ENCODE data around the gene INS.
"Not testable (repeated sequence)": the region's sequence is repeated elsewhere in the genome, so short reads cannot be mapped to it uniquely, and the experiment has no call there.

INS gene

DNA sequence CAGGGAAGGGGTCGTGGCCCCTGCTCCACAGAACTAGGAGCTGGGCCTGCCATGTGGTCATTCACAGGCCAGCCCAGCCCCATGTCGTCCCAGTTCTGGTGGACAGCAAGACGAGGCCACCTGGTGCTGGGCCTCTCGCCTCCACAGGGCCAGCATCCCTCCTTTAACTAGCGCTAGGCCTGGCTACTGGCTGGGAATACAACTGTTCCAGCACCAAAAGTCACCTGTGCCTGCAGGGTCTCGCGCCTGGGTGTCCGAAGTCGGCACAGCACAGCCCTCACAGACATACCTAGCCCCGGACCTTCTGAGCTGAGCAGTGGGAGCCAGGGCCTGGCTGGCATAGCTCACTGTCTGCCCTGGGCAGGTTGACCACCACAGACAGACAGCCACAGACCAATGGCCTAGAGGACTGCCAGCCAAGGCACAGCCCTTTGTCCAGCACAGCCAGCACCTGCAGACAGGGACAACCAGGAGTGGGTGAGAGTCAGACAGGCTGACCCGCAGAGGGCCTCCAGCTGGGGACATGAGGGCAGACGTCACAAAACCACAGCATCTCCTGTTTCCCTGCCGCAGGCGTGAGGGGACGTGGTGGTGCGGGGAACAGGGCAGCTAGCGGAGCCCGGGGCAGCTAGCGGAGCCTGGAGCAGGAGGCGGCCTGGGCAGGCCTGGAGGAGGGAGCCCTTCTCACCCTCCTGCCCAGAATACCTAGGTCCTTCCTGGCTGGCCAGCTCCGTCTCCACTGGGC, 37.8 kb upstream of the INS start:
- DNase-seq, result no peak

GRCh38 chr11:2197771-2198520, 36.9 kb upstream of the INS start:
- DNase-seq, result no peak

GRCh38 chr11:2196970-2197770, 36.2 kb upstream of the INS start:
- peak; percentile 71 for DNase-seq

- DNase-seq, result no peak
Observed at GRCh38 chr11:2195756-2196088, 34.7 kb upstream of the INS start.

DNA sequence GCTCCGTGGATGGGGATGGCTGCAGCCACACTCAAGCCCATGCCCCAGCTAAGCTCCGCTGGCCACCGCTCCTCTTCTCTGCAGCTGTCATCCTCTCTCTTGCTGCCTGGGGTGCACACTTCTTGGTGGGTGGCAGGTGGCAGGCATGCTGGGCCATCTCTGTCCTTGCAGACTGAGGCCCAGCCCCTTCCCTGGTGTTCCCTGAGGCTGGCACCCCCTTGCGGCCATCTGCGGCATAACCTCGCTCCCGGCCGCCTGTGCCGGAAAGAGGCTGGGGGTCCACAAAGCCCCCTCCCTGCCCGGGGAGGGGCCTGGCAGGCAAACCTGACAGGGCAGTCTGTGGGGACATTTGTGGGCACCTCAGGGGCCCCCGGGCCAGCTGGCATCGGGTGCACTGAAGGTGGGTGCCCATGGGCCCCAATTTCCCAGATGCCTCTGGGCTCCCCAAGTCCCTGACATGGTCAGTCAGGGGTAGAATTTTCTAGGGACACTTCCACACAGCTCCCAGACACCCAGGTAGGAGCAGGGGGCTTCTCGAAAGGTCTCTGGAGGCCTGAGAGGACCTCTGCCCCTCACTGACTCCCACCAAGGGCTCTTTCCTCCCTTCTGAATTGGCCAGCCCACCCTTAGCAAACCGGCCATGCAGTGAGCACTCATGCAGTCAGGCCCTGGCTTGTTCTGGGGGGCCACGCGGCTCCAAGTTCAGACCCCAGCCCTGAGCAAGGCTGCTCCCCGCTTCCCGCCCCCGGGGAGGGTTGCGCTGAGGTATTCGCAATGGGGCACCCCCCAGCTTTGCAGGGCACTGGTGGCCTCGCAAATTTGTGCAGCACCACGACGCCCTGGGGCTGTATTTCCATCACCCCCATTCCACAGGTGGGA, 34.1 kb upstream of the INS start:
- peak; percentile 61 for DNase-seq

DNA sequence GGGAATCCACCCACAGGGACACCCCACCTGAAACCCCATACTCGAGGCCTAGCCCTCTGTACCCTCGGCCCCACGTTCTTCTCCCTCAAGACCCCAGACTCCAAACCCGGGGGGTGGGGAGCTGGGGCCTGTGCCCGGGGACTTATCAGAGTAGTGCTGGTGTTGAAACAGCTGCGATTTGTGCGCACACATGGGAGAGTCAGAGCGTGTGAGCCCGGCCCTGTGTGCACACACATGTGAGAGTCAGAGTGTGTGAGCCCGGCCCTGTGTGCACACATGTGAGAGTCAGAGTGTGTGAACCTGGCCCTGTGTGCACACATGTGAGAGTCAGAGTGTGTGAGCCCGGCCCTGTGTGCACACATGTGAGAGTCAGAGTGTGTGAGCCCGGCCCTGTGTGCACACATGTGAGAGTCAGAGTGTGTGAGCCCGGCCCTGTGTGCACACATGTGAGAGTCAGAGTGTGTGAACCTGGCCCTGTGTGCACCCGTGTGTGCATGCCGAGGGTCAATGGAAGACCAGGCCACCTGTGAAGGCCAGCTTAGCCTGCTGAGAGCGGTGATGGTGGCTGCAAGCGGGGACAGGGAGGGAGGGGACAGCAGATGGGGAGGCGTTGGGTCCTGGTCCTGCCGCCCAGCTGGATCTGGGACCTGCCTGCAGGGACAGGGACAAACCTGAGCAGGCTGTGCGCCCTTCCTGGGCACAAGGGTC, 33.0 kb upstream of the INS start:
- DNase-seq, result not testable (repeated sequence)

GRCh38 chr11:2193099-2193887, 32.3 kb upstream of the INS start:
- no peak for DNase-seq

DNA sequence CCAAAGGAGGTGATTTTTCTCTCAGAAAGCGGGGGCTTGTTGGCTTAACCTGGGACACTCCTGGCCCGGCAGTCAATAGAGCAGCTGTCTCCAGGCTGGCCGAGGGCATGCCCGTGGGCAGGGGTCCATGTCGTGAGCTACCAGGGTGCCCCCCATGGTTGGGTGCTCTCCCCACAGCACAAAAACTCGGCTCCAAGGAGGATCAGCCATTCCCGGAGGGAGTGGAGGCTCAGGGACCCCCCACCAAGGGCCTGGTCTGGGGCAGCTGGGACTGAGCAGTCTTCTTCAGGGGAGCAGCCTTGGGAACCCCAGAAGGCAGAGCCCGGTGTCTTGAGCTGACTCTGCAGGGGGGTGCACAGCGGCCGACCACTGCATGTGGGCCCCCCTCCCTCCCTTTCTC, 31.4 kb upstream of the INS start:
- no peak for DNase-seq

DNA sequence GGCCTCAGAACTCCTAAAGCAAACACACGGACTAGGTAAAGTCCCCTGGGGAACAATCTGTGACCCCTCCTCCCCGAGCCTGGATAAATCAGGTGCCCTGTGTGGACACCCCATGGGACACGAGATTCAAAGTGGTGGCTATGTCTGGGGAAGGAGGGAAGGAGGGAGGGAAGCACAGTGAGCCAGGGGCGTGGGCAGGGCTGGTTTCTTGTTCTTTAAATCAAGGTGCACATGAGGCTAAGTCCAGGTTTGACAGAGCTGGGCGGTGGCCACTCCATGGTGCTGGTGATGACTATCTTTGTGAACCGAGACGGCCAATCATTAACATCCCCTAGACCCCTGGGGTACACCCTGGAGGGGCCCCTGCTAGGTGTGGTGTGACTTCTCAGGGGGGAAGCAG, 30.9 kb upstream of the INS start:
- DNase-seq, result no peak

GRCh38 chr11:2190657-2191471, 29.9 kb upstream of the INS start:
- no peak for DNase-seq

DNA sequence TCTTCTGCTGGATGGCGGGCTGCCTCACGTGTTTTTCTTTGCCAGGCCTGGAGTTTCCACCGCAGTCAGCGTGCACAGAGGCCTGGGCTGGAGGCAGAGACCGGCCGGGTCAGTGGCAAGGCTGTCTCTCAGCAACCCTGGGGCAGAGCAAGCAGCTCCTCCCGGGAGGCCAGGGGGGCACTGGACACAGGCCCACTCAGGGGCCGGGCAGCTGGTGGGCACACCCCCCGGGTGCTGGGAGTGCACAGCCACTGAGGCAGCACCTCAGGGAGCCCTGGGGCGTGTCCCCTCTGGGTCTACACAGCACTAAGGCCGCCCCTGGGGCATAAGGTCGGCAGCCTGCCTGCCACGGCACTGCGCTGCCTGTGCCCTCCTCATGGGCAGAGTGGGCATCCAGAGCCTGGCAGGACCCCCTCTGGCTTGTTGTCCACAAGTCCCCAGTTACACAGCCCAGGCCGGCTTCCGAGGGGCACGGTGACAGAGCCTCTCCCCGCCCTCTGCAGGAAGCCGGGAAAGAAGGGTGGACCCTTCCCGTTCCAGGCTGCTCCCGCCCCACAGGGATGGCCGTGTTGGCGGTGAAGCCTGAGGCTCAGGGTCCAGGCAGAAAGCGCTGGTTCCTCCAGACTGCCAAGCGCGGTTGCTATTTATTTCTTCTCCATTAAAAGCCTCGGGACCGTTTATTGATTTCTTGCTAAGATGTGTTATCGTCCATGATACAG, 29.1 kb upstream of the INS start:
- DNase-seq, result no peak

GRCh38 chr11:2188745-2189144, 27.7 kb upstream of the INS start:
- no peak for DNase-seq

- DNase-seq, result no peak
Observed at GRCh38 chr11:2187280-2187707, 26.3 kb upstream of the INS start.

DNA sequence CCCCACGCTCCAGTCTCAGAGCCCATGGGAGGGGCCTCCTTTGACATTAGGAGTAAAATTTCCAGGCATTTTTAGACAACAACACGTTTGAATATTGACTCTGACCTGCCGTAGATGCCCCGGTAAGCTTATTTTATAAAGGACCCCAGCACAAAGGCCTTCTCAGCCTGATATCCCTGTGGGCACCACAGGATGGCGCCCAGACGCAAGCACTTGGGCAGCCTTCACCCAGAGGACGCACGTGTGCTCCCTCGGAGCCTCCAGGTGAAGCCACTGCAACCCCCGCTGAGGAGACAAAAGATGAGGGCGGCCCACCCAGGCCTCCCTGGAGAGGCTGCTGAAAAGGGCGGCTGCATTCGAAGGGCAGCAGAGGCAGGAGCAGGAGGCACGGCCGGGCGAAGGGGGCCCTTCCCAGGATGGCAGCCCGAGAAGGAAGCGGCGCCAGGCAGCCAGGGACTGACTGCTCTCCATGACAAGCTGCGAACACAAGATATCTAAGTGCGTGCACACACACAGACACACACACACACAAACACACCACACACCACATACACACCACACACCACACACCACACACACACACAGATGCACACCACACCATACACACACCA, 25.8 kb upstream of the INS start:
- peak; percentile 57 for DNase-seq

DNA sequence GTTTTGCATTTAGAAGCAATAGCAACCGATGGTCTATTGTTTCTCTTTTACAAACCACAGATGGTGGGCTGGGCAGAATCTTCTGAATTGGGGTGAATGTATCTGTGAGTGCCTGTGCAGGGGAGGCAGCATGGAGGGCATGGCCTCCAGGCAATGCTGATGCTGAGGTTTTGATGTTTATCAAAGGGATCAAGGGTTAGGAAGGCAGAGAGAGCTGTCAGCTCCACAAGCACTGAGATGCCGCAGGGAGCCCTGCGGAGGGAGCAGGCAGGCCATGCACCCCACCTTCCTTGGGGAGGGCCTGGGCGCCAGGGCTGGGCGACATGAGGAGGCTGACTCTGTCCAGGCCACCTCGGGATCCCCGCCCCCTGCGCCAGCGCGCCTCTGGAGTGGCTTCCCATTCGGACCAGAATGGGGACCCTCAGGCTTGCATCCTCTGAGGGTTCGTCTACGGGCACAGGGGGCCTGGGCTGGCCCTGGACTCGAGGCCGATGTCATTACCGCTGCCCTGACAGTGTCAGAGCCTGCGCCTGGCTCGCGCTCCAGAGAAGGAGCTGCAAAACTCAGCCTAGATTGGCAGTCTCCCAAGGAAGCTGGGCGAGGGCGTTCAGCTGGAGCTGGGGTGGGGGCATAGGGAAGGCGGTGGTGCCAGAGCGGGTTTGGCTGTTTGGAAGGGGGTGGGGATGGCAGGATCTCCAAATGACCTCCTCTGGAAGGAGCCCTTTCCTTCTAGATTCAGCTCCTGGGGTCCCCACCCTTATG, 24.5 kb upstream of the INS start:
- DNase-seq, result no peak

GRCh38 chr11:2182692-2183474, 21.9 kb upstream of the INS start:
- no peak for DNase-seq

DNA sequence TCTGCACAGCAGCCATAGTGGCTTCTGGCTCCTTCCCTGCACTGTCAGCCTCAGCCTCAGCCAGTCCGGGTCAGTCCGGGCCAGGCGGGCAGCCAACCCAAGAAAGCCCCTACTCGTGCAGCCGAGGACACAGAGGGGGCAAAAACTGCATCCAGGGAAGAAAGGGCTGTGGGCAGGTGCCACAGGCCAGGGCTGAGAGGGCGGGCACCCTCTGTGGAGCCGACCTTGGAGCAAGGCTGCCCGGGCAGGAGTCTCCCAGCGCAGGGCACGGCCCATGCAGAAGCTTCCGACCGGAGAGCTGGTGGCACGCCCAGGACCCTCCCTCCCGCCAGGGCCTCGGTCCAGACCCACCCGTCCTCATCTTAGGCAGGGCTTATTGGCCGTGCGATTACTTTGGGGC, 21.1 kb upstream of the INS start:
- DNase-seq, result no peak
